Activated CD8-positive, alpha-beta memory T cell treated with anti-CD3 and anti-CD28 coated beads for 48 hours (primary cell): ENCODE measurements around the gene VEGFC.

Experiments
- DNase-seq, 3 experiments: peaks; one replicate each; pipeline ENCODE4 v3.0.0-alpha.2; 2020; ENCODE audit warnings: low read depth in 2 of 3, low spot score in 2 of 3

VEGFC gene

DNA sequence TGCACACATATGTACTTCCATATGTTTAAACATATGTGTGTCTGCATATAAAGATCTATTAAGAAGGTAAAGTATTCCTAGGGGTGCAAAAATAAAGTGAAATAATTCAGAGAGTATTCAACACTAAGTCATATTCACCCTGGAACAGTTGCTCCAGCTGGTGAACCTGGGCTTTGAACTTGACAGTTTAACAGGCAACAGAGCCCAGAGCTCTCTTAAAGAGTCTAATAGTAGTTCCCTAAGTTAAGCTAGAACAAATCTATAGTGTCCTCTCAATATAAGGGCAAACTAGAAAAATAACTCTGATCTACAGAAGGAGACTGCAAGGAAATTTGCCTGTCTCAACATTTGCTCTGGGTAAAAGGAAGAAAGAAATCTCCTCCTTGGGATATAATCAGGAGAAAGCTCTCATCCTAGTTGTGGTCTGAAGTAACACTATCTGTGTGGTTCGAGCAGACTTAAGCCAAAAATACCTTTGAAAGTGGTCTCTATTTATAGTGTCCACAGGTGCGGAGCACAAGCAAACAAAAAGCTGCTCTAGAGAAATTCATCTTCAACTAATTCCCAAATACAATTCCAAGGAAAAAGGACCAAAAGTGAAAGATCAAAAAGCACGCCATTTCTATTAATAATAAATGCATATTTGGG lies 29.9 kb downstream of the VEGFC start:
- DNase-seq: no peak

DNA sequence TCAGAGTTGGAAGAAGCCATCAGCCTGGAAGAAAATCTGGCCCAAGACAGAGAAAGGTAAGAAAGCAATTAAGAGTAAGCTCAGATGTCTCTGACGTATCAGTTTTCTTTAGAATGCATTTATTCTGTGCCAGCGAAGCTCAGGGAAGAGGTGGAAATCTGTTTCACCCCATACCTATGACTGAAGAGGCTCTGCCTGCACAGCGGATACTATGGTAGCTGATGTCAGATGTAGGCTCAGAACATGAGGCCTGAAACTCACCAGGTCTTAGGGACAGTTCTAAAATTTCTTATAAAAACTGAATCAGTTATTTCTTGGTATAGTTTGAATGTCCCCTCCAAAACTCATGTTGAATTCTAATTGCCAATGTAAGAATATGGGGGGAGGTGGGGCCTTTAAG lies 30.9 kb downstream of the VEGFC start:
- no peak for DNase-seq

DNA sequence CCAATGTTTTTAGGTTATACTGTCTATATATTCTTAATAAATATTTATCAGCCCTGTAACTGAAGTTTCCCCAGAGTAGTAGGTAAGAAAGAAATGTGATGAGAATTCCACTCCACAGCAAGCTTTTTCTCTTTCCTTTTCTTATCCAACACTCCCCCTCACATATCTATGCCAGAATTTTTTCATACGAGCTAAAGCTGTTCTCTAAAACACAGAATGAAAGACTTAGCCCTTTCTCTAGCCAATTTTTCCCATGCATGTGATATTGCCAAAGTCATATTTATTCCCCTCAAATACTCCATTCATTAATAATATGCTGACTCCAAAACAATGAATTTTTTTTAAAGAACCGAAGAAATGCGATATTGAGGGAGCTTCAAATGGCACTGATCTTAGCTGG lies 32.3 kb downstream of the VEGFC start:
- DNase-seq: no peak

DNA sequence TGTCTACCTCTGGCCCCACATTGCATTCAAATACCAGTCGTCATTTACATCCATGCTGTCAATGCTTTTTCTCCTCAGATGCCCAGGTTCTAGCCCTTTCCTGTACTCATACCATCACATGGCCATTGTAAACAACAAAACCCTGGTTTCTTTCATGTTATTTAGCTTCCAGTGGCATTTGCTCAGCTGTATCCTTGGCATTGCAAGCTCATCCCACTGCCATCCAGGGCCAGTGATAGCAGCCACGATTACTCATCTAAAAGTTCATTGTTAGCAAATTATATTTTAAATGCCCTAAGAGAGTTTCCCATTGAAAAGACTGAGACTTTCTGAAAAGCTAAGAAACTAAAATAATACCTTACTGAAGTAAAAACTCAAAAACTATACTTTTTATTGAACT lies 34.0 kb downstream of the VEGFC start:
- DNase-seq: no peak

DNA sequence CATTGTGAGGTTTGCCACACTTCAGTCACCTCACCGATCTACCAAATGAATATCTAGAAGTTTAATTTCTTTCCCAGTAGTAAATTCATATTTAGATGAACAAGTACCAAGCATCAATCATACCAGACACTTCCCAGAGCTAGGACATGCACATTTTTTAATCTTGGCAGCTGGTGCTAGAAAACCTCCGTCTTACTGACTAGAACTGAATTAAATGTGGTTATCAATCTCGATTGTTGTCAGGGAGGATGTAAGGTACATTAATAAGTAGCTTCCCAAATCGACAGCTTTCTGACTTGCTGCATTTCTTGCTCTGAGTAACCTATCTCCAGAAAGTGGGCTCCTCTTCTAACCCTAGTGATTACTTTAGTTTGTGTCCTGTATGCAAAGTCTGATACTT lies 34.4 kb downstream of the VEGFC start:
- no peak for DNase-seq

DNA sequence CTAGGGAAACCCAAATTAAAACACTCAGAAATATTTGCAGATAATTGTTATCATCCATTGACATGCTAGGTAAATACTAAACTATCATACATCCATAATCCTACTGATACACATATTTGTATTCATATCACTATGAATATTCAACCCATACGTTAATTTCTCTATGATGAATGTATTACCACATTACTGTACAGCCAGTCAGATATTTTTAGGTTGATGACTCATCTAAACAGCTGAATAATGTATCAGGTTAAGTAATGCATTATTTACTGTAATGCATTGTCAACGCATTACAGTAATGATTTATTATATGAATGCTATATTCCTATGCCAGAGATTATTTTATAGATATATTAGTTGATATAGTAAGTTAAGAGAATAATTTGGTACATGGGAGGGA lies 37.1 kb downstream of the VEGFC start:
- DNase-seq: no peak

DNA sequence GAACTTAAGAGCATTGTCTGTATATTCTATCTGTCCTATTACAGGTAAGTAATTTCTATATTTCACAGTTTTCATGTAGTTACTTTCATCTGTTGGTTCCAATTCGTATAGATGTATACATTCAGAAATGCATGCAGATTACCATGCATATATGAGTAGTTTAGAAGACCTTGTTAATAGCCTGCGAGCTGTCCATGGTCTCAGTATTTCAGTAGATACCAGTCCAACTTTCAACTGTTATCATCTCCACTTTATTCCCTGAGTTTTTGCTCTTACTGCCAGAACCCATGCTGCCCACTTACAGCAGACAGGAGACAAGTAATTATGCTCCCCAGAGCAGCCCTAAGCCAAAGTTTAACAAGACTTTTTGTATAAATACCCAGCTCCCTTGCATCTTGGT lies 37.7 kb downstream of the VEGFC start:
- no peak for DNase-seq

DNA sequence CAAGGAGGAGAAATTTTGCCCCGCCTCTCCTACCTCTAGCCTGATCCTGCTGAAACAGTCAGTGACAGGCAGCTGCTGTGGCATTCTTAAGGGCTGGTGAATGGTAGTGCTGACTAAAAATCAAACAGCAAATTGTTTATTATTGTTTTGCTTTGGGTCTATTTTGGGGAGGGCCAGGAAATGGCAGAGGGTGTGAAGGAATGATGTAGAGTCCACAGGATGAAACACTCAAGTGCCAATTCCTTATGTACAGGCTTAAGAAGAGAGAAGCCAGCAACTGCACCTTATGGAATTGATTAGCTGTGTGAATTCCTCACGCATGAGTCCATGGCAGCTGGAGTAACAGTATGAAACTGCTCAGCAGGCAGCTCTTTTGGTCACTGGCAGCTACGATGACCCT lies 39.7 kb downstream of the VEGFC start:
- DNase-seq: no peak

DNA sequence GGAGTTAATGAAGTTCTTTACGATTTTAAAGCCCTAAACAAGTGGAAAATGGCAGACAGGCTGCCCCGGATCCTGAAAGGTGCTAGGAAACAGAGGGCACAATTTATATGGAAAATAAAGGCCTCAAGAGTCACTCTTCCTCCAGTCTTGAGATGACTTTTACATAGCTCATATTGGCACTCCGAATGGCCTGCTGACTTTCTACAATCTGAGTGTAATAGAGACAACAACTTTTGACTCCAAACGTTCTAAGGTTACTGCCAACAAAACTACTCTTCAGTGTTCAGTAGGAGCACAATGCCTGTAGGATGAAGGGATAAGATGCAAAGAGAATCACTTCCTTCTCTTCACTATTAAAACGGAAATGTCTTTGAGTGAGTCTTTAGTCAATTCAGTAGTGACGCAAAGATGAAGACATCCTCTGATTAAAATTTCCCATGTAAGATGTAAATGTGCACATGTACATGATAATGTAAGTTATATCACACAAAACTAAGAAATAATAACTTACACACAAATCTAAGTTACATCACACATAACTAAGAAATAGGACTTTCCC lies 40.5 kb downstream of the VEGFC start:
- no peak for DNase-seq

DNA sequence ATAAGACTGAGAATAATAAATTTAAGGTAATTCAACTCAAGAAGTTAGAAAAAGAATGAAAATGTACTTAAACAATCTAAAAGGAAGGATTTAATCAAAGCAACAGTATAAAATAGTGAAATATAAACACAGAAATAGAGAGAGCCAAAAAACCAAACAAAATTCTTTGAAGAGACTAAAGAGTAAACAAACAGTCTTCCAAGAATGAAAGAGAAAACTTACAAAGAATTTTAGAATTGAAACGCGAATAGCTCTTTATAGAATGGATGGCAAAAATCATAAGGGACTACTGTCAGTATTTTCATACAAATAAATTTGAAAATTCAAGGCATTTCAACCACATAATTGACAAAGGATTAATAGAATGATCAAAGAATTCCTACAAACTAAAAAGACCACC lies 41.7 kb downstream of the VEGFC start:
- DNase-seq: no peak

DNA sequence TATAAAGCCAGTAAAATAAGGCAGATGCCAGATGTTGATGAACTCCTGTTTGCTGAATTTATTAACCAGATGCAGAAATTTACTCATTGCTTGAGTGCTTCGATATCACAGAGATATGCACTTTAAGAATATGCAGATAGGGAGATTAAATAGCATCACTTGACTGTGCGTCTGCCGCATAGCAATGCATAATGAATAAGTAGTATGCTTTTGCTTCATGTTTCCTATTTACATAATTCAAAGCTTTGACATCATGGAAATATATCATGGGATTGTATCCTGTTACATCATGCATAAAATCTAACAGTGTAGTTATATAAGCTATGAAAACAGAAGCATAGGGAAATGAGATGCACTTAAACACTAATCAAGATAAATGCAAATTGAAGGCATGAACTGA lies 45.9 kb downstream of the VEGFC start:
- DNase-seq: no peak

DNA sequence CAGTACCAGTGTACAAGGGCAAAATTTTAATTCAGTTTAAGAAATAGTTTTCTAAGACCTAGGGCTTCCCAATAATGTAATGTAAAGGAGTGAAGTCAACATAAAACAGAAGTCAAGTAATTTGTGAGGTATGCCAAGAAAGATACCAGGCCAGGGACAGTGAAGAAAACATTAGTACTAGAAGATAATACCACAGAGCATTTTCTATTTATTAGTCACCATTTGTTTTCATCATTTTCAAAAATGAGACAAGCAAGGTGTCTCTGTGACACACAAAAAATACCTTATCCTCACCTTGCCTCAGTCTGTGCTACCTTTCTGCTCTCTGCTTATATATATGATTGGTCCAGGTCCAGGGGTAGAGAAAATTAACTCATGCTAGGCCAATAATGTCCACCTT lies 46.8 kb downstream of the VEGFC start:
- no peak for DNase-seq

DNA sequence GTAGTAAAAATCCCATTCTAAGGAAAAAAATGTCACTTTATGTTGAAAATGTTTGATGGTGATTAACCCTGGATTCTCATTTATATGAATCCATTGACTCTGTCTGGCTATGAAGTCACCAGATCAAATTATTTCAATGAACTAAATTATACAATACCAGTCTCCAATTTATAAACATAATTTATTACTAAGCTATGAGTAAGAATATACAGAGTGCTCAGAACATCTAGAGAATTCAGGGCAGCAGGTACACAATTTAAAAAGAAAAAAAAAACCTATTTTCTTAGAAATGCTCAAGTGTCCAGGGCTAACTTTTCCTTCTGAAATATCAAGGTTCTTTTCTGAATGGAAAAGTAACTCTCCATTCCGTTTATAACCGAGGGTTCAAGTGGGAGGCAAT lies 48.6 kb downstream of the VEGFC start:
- no peak for DNase-seq

DNA sequence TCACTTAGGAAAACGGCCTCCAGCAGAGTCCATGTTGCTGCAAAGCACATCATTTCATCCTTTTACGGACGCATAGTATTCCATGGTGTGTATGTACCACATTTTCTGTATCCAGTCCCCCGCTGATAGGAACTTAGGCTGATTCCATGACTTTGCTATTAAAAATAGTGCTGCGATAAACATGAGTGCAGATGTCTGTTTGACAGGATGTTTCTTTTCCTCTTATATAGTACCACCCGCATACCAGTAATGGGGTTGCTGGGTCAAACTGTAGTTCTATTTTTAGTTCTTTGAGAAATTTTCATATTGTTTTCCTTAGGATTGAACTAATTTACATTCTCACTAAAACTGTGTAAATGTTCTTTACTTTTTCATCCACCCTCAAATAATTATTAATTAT lies 50.5 kb downstream of the VEGFC start:
- no peak for DNase-seq

DNA sequence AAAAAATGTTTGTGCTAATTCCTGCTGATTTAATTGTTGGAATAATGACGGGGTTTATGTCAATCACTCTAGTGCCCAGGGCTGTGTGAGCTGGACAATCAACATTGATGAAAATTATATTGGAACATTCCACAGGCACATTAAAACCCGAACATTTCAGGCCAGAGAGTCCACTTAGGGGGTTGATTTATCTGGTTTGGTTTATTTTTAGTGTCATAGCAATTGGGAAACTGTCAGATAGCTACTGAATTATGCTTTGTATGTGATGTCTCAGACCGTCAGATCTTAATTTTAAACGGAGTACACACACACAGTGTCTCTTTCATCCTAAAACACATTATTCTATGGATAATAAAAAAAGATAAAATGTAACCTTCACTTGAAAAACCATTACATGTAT lies 51.5 kb downstream of the VEGFC start:
- no peak for DNase-seq

DNA sequence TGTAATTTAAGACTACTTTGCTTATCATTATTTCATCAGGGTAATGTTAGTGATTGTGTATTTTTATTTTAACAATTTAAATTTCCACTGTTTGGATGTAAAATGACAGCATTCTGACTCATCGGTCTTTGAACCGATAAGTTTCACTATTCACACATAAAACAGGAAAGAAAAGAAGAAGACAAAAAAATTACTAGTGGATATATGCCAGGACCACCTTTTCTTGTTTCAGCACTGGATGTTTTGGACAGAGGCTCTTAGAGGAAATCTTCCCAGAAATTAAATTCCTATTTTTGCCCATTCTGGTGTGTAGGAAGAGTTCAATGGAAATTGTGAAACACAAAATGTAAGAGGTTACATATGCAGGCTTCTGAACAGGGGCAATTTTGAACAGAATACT lies 57.4 kb downstream of the VEGFC start:
- no peak for DNase-seq

DNA sequence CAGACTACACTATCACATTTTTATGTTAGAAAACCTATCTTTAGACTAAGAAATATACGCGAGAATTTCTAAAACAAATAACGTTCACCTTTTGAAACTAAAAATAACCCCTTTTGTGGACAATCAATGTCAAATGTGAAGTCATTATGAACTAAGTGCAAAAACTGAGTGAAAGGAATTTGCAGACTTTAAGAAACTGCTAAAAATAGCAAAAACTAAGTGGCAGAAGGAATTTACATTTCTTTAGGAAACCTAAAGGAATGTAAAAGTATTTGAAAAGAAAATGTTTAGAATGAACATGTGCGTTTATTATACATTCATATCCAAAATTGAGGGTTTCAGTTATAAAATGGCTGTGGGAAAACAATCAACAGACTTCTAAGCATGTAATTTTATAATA lies 58.3 kb downstream of the VEGFC start:
- DNase-seq: no peak

DNA sequence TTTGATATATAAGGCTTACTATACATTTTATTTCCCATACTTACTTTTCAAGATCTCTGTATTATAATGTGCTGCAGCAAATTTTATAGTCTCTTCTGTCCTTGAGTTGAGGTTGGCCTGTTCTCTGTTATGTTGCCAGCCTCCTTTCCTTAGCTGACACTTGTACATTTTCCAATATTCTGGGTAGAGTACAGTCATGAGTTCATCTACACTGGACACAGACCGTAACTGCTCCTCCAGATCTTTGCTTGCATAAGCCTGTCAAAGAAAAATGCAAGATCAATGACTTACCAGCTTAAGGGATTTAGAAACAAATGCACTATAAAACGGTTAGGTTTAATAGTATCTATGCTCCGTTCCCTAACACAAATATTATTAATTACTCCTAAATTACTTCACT lies 63.2 kb downstream of the VEGFC start:
- DNase-seq: no peak

DNA sequence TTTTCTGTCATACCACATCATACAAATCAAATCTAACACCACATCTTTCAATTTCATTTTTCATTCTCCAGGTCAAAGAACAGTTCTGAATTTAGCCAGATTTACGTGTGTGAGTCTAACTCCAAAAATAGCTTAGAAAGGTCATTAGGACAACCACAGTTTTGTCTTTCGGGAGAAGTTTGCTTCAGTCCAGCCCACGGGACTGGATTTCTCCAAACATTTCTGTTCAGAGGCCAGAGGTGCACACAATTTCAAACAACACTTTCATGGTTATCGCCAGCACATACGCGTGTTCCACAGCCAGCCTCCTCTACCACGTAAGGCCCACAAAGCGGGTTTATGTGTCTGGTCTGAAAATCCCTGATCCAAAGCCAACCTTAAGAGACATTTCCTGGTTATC lies 65.9 kb downstream of the VEGFC start:
- no peak for DNase-seq

DNA sequence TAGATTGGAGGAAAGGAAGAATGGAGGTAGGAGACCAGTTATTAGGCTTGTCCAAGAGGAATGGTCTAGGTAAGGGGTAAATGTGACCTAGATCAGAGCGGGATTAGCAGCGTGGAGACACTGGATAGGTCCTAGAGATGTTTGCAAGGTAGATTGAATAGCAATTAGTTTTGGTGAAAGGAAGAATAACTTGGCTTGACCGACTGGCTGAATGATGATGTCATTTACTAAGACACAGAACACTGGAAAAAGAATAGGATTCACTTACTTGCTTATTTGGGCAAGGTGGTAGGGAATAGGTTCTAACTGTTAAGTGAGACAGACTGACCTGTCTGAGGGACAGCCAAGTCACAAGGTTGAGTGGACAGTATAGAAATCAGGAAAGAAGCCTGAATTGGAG lies 71.3 kb downstream of the VEGFC start:
- DNase-seq: no peak

DNA sequence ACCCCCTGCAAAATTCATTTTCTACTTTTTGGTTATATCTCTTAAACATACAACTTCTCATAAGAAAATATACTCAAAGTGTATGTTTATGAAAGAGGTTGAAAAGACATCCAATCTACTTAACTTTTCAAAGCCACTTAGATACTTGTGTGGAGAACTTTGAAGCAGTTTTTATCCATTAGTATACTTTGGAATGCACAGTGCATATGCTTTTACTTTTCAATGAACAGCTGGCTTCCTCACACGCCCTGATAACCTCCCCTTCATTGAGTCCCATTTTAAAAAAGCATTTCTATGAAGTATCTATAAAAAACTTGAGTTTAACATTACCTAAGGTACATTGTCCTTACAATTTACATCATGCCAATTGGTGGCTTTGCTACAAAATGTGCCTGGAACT lies 73.8 kb downstream of the VEGFC start:
- DNase-seq: no peak

DNA sequence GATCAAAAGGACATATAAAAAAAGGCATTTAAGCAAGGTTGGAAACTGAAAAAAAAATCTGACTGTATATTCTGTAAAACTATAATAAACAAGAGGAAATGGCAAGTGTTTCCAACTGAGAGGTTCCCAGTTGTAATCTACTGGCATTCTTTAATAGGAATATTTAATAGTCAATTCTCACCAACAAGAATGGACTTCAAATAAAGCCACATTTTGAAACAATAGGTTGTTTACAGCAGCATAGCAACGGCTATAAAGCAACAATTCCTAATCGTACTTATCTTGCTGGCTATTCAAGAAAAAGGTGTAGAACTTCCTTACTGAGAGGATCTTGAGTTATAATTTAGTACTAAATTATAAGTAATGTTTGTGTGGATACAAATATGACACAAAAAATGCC lies 75.5 kb downstream of the VEGFC start:
- no peak for DNase-seq

DNA sequence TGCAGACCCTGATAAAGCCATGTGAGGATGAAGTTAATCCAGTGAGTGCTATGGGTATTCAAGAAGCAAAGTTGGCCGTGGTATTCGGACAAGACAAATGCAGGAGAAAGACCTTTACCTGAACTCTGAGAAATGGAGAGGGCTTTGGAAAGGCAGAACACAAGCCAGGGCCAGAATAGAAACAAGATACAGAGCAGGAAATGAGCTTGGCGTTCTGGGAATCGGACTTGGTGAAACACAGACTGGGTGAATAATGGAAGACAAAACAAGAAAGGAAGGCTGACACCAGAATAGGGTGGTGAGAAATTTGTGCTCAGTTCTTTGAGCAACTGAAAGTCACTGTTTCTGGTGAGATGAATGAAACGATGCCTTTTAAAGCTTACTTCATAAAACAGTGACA lies 83.3 kb downstream of the VEGFC start:
- no peak for DNase-seq
